IMR-90 (cell line): ENCODE results near the gene ITK.

Experiments used
- BHLHE40 ChIP-seq: fragments of 150-350 bp; IDR thresholded peaks from 2 replicates; pipeline ENCODE4 v1.6.1; 2016; ENCODE audit warnings: mild to moderate bottlenecking, low read depth, low read length
- CEBPB ChIP-seq: IDR thresholded peaks from 2 replicates; pipeline ENCODE4 v1.6.1; 2012; ENCODE audit warnings: low read depth, low read length, improper control_type of control experiment
- CHD1 ChIP-seq: IDR thresholded peaks from 2 replicates; pipeline ENCODE4 v1.6.1; 2012; ENCODE audit warnings: low read depth, low read length, improper control_type of control experiment
- CTCF ChIP-seq: conservative IDR thresholded peaks from 2 replicates; pipeline ENCODE4 v1.5.1; 2012; ENCODE audit warnings: mild to moderate bottlenecking, low read depth, low read length, improper control_type of control experiment
- FOS ChIP-seq: fragments of 150-350 bp; IDR thresholded peaks from 2 replicates; pipeline ENCODE4 v1.6.1; 2016; ENCODE audit warnings: low read depth, low read length
- MAFK ChIP-seq: IDR thresholded peaks from 2 replicates; pipeline ENCODE4 v1.6.1; 2012; ENCODE audit warnings: low read depth, low read length, improper control_type of control experiment
- MAZ ChIP-seq: IDR thresholded peaks from 2 replicates; pipeline ENCODE4 v1.6.1; 2012; ENCODE audit warnings: low read depth, mild to moderate bottlenecking, low read length, improper control_type of control experiment, moderate library complexity, borderline replicate concordance
- MXI1 ChIP-seq: IDR thresholded peaks from 2 replicates; pipeline ENCODE4 v1.6.1; 2012; ENCODE audit warnings: low read depth, mild to moderate bottlenecking, low read length, moderate library complexity, borderline replicate concordance
- POLR2A ChIP-seq: IDR thresholded peaks from 2 replicates; pipeline ENCODE4 v1.6.1; 2012; ENCODE audit warnings: mild to moderate bottlenecking, low read depth, low read length
- RAD21 ChIP-seq: IDR thresholded peaks from 2 replicates; pipeline ENCODE4 v1.6.1; 2012; ENCODE audit warnings: low read length, improper control_type of control experiment
- RCOR1 ChIP-seq: IDR thresholded peaks from 2 replicates; pipeline ENCODE4 v1.6.1; 2012; ENCODE audit warnings: mild to moderate bottlenecking, low read length, improper control_type of control experiment; ENCODE audit not compliant: insufficient replicate concordance
- RFX5 ChIP-seq: IDR thresholded peaks from 2 replicates; pipeline ENCODE4 v1.8.0; 2012; ENCODE audit warnings: low read depth, mild to moderate bottlenecking, low read length, moderate library complexity
- SMC3 ChIP-seq: fragments of 150-350 bp; IDR thresholded peaks from 2 replicates; pipeline ENCODE4 v1.6.1; 2016; ENCODE audit warnings: low read depth, mild to moderate bottlenecking, antibody characterized with exemption, low read length, moderate library complexity
- USF2 ChIP-seq: fragments of 150-350 bp; IDR thresholded peaks from 2 replicates; pipeline ENCODE4 v1.6.1; 2017; ENCODE audit warnings: mild to moderate bottlenecking, antibody characterized with exemption, low read length, low read depth

- TF ChIP-seq CTCF (no peak), RCOR1 (no peak), POLR2A (no peak), MXI1 (no peak), RFX5 (no peak), SMC3 (no peak), CEBPB (no peak), MAZ (no peak), FOS (no peak), RAD21 (no peak), BHLHE40 (no peak), MAFK (no peak), CHD1 (no peak), USF2 (no peak)
Observed at GRCh38 chr5:157271740-157272271, 91.2 kb downstream of the ITK start.
